Stimulated activated CD4-positive, alpha-beta T cell treated with anti-CD3 and anti-CD28 coated beads, TNF-alpha, amount 100 ng/mL, for 1 hour (primary cell): ENCODE measurements around the gene PDE7B.

ENCODE experiments used
- DNase-seq, 3 donors: peaks; one replicate each; pipeline ENCODE4 v3.0.0-alpha.2; 2020; ENCODE audit warnings: low read depth in 3 of 3, low spot score in 1 of 3

The PDE7B gene

DNA sequence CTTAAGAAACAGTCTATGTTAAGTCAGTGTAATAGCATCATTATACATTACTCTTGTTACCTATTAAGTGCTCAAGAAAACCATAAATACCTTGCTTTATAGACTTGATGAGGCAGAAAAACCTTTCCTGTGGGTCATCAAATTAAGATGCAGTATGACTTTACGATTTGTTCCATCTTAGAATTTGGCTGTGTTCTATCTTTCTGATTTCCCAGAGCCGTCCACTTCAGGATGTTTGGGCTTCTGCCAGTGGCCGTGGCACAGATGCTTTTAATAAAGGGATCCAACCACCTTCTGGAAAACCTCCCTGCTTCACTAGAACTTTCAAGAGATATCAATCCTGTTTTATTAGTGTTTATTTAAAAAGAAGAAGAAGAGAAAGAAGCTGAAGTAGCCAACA is 71.2 kb downstream of the PDE7B start:
- no peak for DNase-seq

DNA sequence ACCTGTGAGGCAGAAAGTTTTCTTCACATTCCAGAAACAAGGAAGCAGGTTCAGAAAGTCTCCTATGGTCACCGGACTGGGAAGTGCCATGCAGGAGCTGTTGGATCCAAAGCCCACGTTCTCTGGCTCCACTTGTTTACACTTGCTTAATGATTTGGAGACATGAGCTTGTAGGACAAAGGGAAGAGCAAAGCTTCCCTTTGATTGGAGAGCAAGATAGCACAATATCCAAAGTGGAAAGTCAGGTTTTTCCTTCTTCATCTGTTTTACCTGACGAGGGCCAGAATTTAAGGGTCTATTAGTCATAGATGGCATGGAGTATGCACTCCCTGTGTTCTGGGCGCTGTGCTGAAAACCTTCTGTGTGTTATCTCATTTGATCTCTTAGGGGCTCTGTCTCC is 81.2 kb downstream of the PDE7B start:
- DNase-seq: no peak

DNA sequence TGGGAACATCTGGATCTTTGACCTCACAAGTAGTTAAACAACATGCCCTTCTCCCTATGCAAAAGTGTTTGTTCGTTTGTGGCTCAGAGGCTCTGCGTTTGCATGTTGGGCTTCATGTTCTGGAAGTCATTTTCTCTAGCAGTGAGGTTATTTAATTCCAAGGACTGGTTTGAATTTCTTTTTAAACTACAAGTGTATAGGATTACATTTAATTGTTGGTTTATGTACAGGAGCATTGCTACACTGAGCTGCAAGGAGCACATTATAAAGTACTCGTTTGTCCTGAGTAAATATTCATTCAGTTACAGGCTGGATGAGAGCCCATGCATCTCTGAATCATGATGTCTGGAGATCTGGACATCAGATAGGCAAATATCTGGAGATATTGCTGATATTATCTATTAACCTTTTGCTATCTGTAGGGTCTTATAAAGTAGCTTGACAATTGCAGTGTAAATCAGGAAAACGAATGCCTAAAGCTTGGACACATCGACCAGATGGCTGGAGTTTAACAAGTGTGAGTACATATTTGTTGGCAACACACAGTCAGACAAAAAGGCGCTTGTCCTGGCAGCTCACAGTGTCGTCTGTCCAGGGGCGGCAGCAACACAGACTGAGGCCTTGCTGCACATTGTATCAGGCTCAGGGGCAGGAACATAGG is 84.6 kb downstream of the PDE7B start:
- DNase-seq: no peak

DNA sequence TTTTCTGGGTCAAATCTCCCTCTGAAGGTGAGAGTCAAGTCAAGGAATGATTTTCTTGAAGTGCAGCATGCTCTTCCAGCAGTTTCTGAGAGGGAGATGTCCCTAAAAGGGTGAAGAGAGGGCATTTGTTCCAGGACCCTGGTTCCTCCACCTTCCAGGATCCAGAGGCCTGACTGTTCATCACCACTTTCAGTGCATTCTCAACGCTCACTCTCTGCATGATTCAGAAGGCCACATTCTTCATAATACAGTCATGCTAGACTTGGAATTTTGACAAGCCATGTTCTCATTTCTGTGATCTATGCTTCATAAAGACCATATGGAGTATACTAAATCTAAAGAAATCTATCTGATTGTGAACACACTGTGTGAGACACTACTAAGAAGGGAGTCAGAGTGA is 85.1 kb downstream of the PDE7B start:
- DNase-seq: no peak

GRCh38 chr6:135937106-135937505 is 85.6 kb downstream of the PDE7B start:
- DNase-seq: no peak

- no peak for DNase-seq
Observed at GRCh38 chr6:135938576-135939207, 87.2 kb downstream of the PDE7B start.

DNA sequence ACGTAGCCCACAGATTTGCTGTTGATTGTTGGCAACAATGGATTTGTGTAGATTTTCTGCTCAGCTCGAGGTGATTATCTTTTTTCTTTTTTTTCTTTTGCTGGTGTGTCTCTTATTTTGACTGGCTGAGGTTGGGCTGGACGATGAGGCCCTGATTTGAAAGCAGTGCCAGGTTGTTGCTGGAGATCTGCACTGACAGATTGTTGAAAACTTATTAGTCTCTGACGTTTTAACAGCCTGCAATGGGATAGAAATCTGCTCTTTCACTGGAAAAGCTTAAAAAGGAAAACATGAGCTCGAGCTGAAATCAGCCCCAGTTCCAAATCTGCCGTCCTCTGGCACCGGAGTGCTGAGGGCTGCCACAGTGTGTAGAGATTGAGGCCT is 87.7 kb downstream of the PDE7B start:
- no peak for DNase-seq

GRCh38 chr6:135940616-135941167 is 89.2 kb downstream of the PDE7B start:
- DNase-seq: no peak

GRCh38 chr6:135941275-135942025 is 89.9 kb downstream of the PDE7B start:
- DNase-seq: no peak

- no peak for DNase-seq
Observed at GRCh38 chr6:135944120-135944519, 92.6 kb downstream of the PDE7B start.

DNA sequence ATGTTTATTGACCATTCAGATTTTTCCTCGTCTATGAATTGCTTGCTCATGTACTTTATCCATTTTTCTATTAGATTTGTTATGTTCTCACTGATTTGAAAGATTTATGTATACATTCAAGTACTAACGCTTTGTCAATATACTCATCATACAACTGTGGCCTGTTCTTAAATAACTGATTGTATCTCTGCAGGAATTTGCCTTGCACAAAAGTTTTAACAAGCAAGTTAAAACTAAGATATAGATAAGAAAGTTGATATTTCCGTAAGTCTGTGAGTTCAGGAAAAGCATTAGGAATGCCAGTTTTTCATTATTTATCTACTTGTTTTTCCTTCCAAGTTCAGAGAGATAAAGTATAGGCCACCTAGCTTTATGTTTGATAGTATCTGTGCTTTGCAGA is 95.2 kb downstream of the PDE7B start:
- DNase-seq: no peak

- DNase-seq: no peak
Observed at GRCh38 chr6:135950669-135951068, 99.2 kb downstream of the PDE7B start.

DNA sequence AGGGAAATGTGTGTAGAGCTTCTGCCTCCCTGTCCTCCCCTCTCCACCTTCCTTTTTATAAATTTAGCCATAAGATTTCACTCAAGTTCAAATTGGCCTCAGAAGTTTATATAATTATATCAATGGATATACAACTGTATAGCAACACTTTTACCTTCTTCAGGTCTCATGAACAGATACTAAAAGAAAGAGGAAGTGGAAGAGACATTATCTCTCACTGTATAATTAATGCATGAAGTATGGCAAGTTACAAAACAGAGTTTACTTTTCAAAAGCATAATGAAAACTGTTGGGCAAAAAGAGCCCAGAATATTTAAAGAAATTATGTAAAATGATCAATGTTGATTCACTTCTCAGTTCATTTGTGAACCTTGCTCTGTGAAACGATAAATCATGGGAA is 99.7 kb downstream of the PDE7B start:
- DNase-seq: no peak

DNA sequence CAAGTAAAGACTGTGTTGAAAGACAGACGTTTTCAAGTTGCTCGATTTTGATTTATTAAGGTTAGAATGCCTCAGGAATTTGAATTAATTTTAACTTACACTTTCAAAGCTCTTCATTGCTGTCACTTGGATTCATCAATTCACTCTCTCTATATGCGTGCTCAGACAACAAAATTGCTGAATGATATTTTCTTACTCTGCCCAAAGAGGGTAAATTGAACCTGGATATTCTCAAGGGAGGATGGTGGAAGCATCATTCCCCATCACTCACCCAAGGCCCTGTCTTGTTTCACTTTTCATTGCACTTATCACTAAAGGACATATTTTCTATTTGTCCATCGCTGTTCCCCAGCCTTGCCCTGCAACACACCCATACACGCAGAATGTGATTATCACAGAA is 102.3 kb downstream of the PDE7B start:
- DNase-seq: no peak

DNA sequence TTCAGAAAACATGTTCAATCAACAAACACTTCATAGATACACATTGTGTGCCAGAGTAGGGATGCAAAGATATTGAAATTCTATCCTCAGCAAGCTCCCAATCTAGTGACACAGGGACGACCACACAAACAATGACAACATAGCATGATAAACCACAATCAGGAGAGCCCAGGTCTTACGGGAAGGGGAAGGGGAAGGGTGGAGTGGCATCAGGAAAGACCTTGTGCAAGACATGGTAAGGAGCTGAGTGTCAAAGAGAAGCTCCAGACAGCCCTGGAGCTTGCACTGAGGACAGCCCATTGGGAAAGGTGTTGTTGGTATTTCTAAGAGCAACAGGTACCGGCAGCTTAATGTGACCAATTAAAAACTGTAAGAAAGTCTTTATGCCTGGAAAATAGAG is 103.6 kb downstream of the PDE7B start:
- DNase-seq: no peak

DNA sequence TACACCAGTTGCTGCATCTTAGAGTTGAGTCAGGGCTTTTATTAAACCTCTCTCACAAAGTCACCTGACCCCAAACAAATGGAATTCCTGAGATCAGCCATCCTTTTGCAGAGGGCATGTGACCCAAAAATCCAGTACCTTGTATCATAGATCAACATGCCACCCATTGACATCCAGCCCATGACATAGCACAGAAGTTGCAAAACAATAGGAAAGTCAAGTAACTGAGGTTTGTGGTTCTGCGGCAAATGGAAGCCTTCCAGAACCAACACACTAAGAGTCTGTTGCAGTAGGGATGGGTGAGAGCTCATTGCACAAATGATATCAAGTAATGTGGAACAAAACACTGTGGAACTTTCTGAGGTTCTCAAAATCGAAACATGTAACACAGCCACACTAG is 111.2 kb downstream of the PDE7B start:
- DNase-seq: no peak

GRCh38 chr6:135970750-135971149 is 119.2 kb downstream of the PDE7B start:
- DNase-seq: no peak

GRCh38 chr6:135971351-135971750 is 119.8 kb downstream of the PDE7B start:
- no peak for DNase-seq

DNA sequence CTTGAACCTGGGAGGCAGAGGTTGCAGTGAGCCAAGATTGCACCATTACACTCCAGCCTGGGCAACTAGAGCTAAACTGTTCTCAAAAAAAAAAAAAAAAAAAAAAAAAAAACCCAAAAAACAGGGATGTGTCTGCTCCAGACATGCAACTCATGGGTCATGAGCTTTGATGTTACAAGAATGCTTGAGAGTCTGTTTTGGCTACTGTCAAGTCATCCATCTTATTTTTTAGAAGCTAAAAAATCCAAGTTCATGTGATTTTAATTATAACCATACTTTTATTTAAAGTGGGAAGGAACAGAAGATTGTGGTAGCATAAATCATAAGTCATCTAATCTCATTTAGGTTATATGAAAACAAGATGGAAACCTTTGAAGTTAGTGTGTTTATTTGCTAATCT is 120.6 kb downstream of the PDE7B start:
- no peak for DNase-seq

DNA sequence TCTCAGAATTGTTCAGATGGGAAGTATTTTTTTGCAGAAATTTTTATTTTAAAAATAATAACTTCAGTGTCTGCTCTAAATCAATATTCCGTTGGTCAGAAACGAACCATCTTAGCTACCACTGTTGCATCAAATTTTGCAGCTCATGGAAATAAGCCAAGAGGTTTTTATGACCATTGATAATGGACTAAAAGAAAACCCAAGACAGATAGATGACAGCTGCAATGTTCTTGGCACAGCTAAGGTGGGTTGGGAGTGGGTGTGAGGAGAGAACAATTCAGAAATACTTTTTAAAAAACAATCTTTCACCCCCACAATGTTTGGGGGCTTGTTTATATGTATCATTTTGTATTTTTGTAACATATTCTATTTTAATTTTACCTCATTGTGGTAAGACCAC is 121.1 kb downstream of the PDE7B start:
- no peak for DNase-seq

DNA sequence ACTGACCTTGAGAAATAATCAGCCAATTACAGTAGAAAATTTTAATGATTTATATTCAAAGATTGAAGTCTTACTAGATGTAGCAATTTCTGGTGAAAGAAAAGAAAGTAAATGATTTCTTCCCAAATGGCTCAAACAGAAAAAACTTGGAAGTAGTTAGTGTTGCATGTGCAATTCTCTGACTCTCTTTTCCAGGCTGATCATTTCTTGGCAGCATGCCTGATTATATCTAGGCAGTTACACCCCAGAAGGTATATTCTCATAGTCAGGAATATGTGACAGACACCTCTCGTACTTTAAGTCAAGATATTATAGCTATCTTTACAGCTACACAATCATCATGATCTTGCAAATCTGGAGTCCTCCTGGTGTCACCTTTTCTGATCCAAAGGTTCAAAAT is 122.9 kb downstream of the PDE7B start:
- no peak for DNase-seq

GRCh38 chr6:135976585-135976984 is 125.1 kb downstream of the PDE7B start:
- no peak for DNase-seq
